Gastroesophageal sphincter (tissue), 3 donors: Measurements from ENCODE around the gene LPAR3.

ENCODE experiments used
- POLR2A ChIP-seq, 2 donors: fragments of 450-650 bp; IDR thresholded peaks; one replicate each; pipeline ENCODE4 v1.6.1; 2017; ENCODE audit warnings: antibody characterized with exemption in 2 of 2, mild to moderate bottlenecking in 2 of 2, moderate library complexity in 1 of 2
- TF ChIP-seq, protein P1 (sequence below), 4 experiments: fragments of 200-600 bp in 2 of 4; fragments of 450-650 bp in 2 of 4; sonication (generic) in 1 of 4; IDR thresholded peaks; one replicate each; pipeline ENCODE4 v1.5.1; 2017 to 2019; ENCODE audit warnings: antibody characterized with exemption in 4 of 4, mild to moderate bottlenecking in 2 of 4, moderate library complexity in 2 of 4

DNA sequence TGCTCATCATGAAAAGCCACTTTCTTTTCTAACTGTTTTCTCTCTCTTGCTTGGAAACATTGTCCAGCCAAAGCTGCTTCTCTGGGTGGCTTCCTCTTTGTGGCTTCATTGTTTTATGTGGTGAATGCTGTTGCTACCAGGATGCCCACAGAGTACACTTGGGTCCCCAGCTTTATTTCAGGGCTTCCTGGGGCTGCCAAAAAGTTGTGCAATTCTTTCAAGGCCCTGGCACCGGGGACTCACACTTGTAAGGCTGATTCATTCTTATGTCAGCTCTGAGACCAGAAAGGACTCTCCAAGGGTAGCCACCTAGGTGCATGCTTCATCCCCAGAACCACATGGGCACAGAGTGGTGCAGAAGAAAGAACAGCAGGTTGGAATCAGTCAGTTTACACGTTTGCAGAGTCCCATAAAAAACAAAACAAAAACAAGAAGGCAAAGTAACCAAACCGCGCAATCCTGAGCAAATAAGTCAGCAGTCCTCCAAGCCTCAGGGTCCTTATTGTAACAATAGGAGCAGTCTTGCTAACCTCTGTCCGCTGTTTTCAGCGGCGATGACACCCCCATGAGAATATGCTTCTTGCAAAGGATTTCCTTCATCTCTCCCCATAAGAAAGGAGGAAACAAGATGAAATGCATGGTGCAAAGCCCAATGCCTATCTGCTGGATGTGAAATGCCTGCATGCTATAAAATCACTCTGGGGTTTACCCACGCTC, 112.8 kb downstream of the LPAR3 start:
- TF ChIP-seq, protein P1, sequence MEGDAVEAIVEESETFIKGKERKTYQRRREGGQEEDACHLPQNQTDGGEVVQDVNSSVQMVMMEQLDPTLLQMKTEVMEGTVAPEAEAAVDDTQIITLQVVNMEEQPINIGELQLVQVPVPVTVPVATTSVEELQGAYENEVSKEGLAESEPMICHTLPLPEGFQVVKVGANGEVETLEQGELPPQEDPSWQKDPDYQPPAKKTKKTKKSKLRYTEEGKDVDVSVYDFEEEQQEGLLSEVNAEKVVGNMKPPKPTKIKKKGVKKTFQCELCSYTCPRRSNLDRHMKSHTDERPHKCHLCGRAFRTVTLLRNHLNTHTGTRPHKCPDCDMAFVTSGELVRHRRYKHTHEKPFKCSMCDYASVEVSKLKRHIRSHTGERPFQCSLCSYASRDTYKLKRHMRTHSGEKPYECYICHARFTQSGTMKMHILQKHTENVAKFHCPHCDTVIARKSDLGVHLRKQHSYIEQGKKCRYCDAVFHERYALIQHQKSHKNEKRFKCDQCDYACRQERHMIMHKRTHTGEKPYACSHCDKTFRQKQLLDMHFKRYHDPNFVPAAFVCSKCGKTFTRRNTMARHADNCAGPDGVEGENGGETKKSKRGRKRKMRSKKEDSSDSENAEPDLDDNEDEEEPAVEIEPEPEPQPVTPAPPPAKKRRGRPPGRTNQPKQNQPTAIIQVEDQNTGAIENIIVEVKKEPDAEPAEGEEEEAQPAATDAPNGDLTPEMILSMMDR (IDR thresholded peaks at IDR 0.05) = no peak
- no peak for TF ChIP-seq POLR2A (IDR thresholded peaks at IDR 0.05)
